ENCODE results near the gene ANKRD33B. TPM values are rescaled to one million over a fixed set of nuclear protein-coding genes. Genes with fewer than 3 reads are reported as not detected.

ANKRD33B gene
- total and polyA plus RNA-seq, 2 experiments from 2014 or later, result 2.9 to 15.4 TPM

DNA sequence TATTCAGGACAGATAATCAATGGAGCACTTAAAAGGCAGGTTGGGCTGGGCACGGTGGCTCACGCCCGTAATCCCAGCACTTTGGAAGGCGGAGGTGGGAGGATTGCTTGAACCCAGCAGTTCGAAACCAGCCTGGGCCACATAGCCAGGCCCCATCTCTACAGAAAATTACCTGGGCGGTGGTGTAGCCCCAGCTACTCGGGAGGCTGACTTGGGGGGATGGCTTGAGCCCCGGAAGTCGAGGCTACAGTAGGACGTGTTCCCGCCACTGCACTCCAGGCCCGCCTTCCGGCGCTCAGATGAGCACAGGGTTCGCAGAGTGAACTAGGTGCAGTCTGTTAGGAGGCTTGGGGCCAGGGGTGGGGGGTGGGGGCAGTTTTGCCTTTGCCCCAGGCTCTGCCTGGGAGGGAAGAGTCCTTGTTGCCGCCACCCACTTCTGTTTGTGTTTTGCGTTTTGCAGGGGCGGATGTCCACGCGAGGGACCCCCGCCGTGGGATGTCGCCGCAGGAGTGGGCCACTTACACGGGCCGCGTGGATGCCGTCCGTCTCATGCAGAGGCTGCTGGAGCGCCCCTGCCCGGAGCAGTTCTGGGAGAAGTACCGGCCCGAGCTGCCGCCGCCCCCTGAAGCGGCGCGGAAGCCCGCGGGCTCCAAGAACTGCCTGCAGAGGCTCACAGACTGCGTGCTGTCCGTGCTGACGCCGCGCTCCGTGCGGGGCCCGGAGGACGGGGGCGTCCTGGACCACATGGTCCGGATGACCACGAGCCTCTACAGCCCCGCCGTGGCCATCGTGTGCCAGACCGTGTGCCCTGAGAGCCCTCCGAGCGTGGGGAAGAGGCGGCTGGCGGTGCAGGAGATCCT is 85.2 kb downstream of the ANKRD33B start:
- Histone ChIP-seq H3K4me1 (ENCODE audit: insufficient read depth) (no peaks in the 10 kb centered on the region), H3K4me3 (peak overlapping the region; percentile 42; the same call in 1 of the 2 replicates), H3K9me2 (ENCODE audit: insufficient read depth) (no peaks in the 10 kb centered on the region), H3K4me2 (0 out of 2 replicates have a peak overlapping the region, but pooled peaks have one; percentile 51), H3K27me3 (ENCODE audit: insufficient read depth) (no peaks in the 10 kb centered on the region), H3K79me2 (replicated peaks; ENCODE audit: insufficient read depth) (peaks cover 20% of the 10 kb centered on the region; the same call in 1 of the 2 replicates), H3F3A (replicated peaks; ENCODE audit: low read depth) (no peaks in the 10 kb centered on the region), H4K20me1 (replicated peaks; ENCODE audit: insufficient read depth) (0 out of 2 replicates have a peak, but pooled peaks cover 4% of the 10 kb centered on the region), H3K36me3 (ENCODE audit: insufficient read depth) (no peaks in the 10 kb centered on the region), H2AFZ (no peak overlapping the region), H3K27ac (ENCODE audit: low read depth) (no peak overlapping the region)
- no peaks in the 10 kb centered on the region; the same call in 2 of the 3 replicates for H3K4me1 Mint-ChIP-seq
- H3K9me3 Mint-ChIP-seq, result no peaks in the 10 kb centered on the region
- DNase-seq (ENCODE audit: low spot score), result peak; percentile 29
- H3K27me3 Mint-ChIP-seq (ENCODE audit: insufficient read depth, low read depth, poor library complexity), result peaks cover 3% of the 10 kb centered on the region
- H3K36me3 Mint-ChIP-seq (ENCODE audit: low read depth), result peaks cover 33% of the 10 kb centered on the region
- H3K27ac Mint-ChIP-seq, result no peak overlapping the region
- TF ChIP-seq REST (IDR thresholded peaks at IDR 0.05; ENCODE audit: unreplicated experiment) (no peak), CREB1 (CRISPR knock-in tag; IDR thresholded peaks at IDR 0.05; ENCODE audit: low read depth) (no peak), POLR2AphosphoS5 (IDR thresholded peaks at IDR 0.05; ENCODE audit: low read depth) (no peak), NANOG (IDR thresholded peaks at IDR 0.05; ENCODE audit: borderline replicate concordance) (no peak), EZH2 (IDR thresholded peaks at IDR 0.05; ENCODE audit: low read depth, unreplicated experiment) (no peak)
- ATAC-seq, result peak; percentile 54
- no peak overlapping the region for H3K4me3 Mint-ChIP-seq

GRCh38 chr5:10649666-10650380 is 86.0 kb downstream of the ANKRD33B start:
- Mint-ChIP-seq H3K4me1 (peaks cover under 1% of the 10 kb centered on the region; the same call in 1 of the 3 replicates), H3K27ac (no peak overlapping the region), H3K36me3 (ENCODE audit: low read depth) (peaks cover 25% of the 10 kb centered on the region), H3K27me3 (ENCODE audit: insufficient read depth, low read depth, poor library complexity) (peaks cover 5% of the 10 kb centered on the region), H3K4me3 (no peak overlapping the region), H3K9me3 (no peaks in the 10 kb centered on the region)
- peak; percentile 90 for TF ChIP-seq REST (IDR thresholded peaks at IDR 0.05; ENCODE audit: unreplicated experiment)
- no peak for TF ChIP-seq EZH2 (IDR thresholded peaks at IDR 0.05; ENCODE audit: low read depth, unreplicated experiment)
- H3K9me2 ChIP-seq (ENCODE audit: insufficient read depth), result no peaks in the 10 kb centered on the region
- no peaks in the 10 kb centered on the region for H3K36me3 ChIP-seq (ENCODE audit: insufficient read depth)
- H4K20me1 ChIP-seq (replicated peaks; ENCODE audit: insufficient read depth), result 0 out of 2 replicates have a peak, but pooled peaks cover 4% of the 10 kb centered on the region
- H3K79me2 ChIP-seq (replicated peaks; ENCODE audit: insufficient read depth), result peaks cover 14% of the 10 kb centered on the region; the same call in 1 of the 2 replicates
- DNase-seq (ENCODE audit: low spot score) (peak; percentile 74), ATAC-seq (peak; percentile 69)
- H3K27ac ChIP-seq (ENCODE audit: low read depth), result no peak overlapping the region
- no peaks in the 10 kb centered on the region for H3K27me3 ChIP-seq (ENCODE audit: insufficient read depth)
- peak overlapping the region; percentile 42; the same call in 1 of the 2 replicates for H3K4me3 ChIP-seq
- H3K4me2 ChIP-seq, result 0 out of 2 replicates have a peak overlapping the region, but pooled peaks have one; percentile 51
- no peaks in the 10 kb centered on the region for H3F3A ChIP-seq (replicated peaks; ENCODE audit: low read depth)
- H2AFZ ChIP-seq, result no peak overlapping the region
- no peaks in the 10 kb centered on the region for H3K4me1 ChIP-seq (ENCODE audit: insufficient read depth)

All from GM23338 (cell line).